NCI-H2171 treated with DMSO at 0.1 percent for 48 hours (cell line): Measurements from ENCODE around the gene HMGN3.

Source experiments
- DNase-seq: peaks from one replicate; lab custom pipeline; 2025; lab: John Stamatoyannopoulos, UW

The HMGN3 gene

GRCh38 chr6:79232696-79233462 is 1.6 kb downstream of the HMGN3 start:
- no peak for DNase-seq

DNA sequence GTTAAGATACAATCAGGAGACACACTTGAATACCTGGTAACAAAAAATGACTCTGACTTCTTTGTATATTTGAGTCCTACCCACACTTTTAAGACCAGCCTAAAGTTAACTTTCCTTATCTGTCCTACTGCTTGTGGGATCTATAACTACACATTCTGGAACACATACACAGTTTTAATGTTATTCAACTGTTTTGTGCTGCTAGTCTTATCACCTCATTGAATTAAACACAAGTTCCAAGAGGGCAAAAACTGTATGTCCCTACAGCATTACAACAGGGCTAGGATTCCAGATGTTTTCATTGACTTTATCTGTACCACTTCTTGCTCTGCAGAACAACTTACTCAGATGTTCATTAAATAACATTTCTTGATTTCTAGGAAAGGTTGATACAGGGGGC is 2.8 kb downstream of the HMGN3 start:
- DNase-seq, result no peak

DNA sequence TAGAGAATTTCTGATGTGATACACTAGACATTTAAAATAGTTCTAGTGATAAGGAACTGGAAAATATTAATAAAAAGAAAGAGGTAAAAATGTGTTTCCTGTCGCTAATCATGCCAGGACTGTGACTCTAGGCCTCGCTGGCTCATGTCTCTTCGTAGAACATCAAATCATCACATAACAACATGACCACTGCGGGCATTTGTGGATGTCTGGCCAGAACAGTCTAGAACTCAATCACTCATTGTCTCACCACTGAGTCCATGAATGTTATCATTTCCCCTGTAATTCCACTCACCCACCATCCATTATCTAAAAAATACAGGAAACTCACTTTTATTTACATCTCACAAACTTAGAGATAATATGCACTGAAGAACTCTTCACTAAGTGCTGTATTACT is 3.4 kb downstream of the HMGN3 start:
- DNase-seq, result no peak

GRCh38 chr6:79230149-79230548 is 4.3 kb downstream of the HMGN3 start:
- no peak for DNase-seq

GRCh38 chr6:79227445-79227844 is 7.0 kb downstream of the HMGN3 start:
- DNase-seq, result no peak

DNA sequence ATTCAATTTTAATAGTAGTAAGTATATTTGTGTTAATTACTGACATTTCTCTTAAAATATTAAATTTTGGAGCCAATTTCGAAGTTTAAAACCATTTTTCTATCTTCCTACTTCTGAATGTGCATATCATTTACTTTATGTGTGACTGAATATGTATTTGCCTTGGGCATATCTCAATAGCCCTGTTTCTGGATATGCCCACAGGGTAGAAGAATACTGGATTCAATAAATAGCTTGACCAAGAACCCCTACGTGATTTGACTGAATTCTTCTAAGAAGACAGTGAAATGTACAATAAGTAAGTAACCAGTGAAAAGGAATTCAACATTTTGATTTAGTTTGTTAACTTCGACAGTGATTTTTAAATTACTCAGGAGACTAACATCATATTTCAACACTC is 7.8 kb downstream of the HMGN3 start:
- no peak for DNase-seq

GRCh38 chr6:79225717-79226599 is 8.5 kb downstream of the HMGN3 start:
- no peak for DNase-seq

DNA sequence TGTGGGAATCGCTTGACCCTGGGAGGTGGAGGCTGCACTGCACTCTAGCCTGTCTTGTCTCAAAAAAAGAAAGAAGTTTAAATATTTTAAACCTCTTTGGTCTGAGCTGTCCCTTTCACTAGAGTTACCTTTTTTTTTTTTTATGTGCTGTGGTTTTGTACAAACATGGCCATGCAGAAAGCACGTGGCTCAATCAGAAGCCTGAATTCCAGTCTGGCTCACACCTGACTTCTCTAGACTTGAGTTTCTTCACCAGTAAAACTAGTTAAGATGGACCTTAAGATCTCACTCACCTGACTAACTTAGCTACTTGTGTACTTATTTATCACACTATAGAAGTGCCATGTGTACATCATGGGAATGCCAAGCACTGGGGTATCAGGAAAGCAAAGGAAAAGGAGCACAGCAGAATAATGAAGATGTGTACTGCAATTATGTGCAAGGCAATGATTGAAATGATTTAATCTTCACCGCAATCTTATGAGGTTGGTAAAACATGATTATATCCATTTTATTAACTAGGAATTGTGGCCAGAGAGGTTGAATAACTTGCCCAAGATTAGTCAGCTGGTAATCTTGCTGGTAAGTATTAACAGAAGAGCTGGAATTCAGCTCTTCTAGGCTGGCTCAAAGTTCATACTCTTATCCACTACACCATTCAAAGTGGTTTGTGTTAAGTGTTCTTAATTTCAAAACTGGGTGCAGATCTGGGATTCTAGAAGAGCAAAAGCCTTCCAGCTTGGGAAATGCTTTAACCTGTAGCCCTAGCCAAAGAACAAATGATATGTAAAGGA is 10.7 kb downstream of the HMGN3 start:
- no peak for DNase-seq

DNA sequence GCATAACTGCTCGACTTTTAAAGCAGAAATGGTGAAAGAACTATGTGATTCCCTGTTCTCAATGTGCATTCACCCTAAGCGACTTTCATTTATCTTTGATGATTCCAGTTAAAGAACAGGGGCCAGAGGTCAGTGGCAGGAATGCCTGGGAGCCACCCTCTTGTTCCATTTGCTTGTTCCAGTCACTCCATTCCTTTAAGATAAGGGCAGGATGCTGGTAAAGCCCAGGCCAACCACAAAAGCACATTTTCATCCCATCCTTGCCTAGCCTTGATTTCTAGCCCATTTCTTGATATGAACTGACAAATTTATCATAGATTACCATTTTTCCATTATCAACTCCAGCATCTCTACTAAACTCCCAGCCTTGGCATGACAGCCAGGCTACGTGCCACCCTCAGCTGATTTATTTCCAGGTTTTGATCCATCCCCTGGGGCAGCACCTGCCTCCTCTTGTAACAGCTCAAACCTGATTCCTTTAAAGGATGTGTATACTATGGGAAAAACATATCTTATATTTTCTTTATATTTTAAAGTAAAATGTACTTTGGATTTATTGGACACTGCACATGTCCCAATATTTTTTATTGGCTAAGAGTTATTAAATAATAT is 19.2 kb downstream of the HMGN3 start:
- no peak for DNase-seq

GRCh38 chr6:79212859-79213258 is 21.6 kb downstream of the HMGN3 start:
- no peak for DNase-seq

DNA sequence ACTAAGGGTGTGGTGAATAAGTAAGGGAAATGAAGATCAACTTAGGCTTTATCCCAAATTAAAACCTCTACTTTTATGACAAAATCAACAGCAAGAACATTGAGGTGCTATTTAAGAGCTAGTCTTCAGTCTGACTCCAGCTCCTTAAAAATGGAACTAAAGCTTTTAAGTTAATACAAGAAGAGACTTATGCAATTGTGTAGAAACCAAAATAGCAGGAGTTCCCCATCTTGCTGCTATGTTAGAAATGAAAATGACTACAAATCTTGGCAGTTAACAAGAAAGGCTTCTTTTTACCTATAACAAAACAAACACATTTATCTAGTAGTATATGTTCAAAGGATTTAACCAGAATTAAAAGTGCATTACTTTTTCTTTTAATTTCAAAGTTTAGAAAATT is 25.7 kb downstream of the HMGN3 start:
- DNase-seq, result no peak

DNA sequence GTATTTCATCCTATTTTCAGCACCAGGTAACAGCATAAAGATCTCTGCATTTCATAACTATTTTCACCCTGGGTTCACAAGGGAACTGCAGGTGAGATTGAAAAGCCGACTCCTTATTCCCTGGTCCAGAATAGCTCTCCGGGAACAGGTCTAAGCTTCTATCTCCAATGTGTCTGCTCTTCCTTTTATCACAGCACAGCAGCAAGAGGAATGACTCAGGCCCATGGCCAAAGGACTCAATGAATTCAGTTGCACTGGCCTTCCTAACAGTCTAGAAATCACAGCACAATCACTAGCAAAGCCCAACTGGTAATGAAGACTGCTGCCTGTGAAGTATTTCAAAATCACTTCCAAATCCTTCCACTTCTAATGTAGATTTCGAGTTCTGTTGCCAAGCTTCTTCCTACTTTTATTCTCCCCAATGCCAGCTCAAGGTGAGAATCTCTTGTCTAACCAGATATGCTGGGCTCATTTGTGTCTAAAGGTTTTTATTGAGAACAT is 30.7 kb downstream of the HMGN3 start:
- no peak for DNase-seq

GRCh38 chr6:79202556-79202955 is 31.9 kb downstream of the HMGN3 start:
- no peak for DNase-seq

GRCh38 chr6:79201983-79202382 is 32.5 kb downstream of the HMGN3 start:
- DNase-seq, result no peak

DNA sequence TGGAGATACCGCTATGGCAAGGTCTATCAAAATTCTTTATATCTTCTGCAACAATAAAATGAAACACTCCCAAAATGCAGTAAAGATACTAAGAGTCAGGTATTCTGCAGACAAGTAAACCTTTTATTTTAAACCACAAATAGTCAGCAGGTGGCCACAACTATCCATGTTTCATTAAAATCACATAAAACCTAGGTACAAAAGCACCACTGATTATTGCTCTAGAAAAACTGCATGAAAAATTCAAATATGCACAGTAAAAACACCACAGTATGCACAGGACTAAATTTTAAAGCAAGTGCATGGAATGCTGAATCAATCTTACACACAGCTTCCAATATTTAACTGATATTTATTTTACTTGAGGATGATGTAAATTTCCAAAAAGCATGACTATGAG is 33.3 kb downstream of the HMGN3 start:
- DNase-seq, result no peak

DNA sequence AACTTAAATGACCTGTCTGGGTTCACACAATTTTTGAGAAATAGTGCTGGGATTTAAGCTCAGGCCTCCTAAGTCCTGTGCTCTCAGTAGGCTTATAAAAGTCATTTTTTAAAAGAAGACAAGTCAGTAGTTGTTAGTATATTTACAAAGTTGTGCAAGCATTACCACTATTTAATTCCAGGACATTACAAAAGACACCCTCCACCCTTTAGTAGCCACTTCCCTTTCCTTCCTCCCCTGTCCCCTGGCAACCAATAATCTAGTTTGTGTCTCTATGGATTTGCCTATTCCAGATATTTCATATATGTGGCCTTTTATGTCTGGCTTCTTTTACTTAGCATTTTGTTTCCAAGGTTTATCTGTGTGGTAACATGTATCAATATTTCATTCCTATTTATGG is 37.6 kb downstream of the HMGN3 start:
- no peak for DNase-seq

GRCh38 chr6:79193971-79194370 is 40.5 kb downstream of the HMGN3 start:
- no peak for DNase-seq

DNA sequence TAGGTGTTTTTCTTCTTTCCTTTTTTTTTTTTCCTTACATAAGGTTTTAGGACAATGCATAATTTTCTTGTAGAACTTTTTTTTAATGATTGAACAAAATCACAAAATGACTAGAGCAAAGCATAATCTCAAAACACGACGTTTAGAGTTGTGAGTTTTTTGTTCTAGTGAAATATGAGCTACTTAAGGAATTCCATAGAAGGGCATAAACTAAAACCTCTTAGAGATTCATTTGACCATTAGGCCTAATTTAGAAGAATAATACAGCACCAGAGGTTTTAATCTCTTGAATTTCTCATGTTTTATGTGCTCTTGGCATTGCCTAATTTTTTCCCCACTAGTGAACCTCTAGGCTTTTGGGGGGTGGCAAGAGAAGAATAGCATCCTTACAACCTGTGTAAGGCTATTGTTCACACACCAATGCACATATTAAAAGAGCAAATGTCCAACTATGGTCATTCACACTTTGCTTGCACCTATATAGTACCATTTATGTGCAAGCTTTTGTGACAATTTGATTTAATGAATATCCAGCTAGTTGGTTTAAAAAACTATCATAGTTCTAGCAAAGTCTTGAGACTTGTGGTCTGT is 44.6 kb downstream of the HMGN3 start:
- DNase-seq, result no peak

DNA sequence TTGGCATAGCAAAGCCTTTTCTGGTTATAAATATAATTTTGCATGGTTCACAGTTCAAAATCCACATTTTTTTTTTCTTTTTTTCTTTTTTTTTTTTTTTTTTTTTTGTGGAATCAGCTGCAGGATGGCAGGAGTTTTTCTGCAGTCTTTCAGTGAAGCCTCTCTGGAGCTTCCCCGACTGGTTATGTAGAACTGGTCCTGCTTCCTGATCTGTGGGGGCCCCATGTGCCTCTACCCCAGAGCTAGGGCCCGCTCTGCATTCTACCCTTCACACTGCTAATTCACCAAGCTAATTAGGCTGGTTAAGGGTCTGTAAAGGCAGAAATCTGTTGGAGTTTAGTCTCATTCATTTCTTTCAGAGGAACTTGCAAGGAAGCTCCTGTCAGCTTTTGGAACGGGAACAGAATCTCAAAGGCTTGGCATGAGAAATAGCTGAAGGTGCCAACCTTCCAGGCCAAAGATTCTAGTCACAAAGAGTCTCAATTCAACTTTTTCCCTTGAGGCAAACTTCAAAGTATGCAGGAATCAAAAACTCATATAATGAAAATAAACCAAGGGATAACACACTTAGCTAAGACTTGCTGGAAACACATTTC is 45.5 kb downstream of the HMGN3 start:
- no peak for DNase-seq

DNA sequence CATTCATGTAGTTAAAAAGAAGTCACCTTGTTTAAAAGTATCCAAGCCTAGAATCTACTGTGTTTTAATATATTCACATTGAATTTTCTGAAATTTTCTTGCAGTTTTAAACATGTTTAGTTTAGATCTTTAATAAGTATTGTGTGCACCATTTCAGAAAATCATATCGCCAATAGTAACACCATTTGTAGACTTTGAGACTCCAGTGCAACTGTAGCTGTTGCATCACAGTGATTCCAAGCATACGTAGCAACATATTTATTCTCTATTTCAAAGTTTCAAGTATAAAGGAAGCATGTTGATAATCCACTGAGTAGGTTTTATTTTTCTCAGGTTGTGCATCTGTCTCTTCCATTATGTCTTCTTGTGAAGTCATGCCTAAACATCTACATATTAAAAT is 46.4 kb downstream of the HMGN3 start:
- no peak for DNase-seq

- DNase-seq, result no peak
Observed at GRCh38 chr6:79186564-79186963, 47.9 kb downstream of the HMGN3 start.
